HCT116 (cell line): ENCODE results near the gene GPX7. TPM values are rescaled to one million over a fixed set of nuclear protein-coding genes. Genes with fewer than 3 reads are reported as not detected.

Experiments
- ATAC-seq: fragments of 200-7000 bp; cut with Tn5 transposase; 2 replicates; pipeline ENCODE4 v1.9.1; 2020; ENCODE audit warnings: mild to moderate bottlenecking, moderate library complexity
- BruUV-seq: library from RNA; stranded (reverse); fragments of 400-500 nt; replicated peaks from 2 replicates; lab custom pipeline; 2021; lab: Mats Ljungman, UMichigan
- CTCF ChIA-PET: fragments of 300-600 bp; sonication (Branson Sonifier 250); formaldehyde crosslinking; loops from one replicate; lab custom pipeline; 2021; ENCODE audit warnings: antibody characterized with exemption; lab: Charles Lee
- POLR2A ChIA-PET: fragments of 300-600, 350-600 bp; sonication (Branson Sonifier 250); formaldehyde crosslinking; loops from one replicate; lab custom pipeline; 2021; ENCODE audit warnings: antibody characterized with exemption; lab: Charles Lee
- RAD21 ChIA-PET, 2 experiments: fragments of 300-600 bp; sonication (Branson Sonifier 250); formaldehyde crosslinking; loops; one replicate each; lab custom pipeline; 2023; ENCODE audit warnings: low total read pairs in 2 of 2; ENCODE audit not compliant: uncharacterized antibody in 2 of 2, unreplicated experiment in 2 of 2, low non-redundant PET in 1 of 2; lab: Charles Lee
- DNase-seq: peaks from one replicate; pipeline ENCODE4 v3.0.0-alpha.2; 2010; ENCODE audit warnings: low read depth, low spot score
- H2AFZ ChIP-seq: fragments of 200-600 bp; shearing (Covaris generic), sonication (generic); 2 replicates; pipeline ENCODE4 v1.6.1; 2017; ENCODE audit warnings: low read depth, mixed run types, mixed read lengths, antibody characterized with exemption, low read length; ENCODE audit not compliant: poor library complexity, severe bottlenecking
- H3K27ac ChIP-seq: 2 replicates; pipeline ENCODE4 v1.5.1; 2012; ENCODE audit warnings: low read depth, low read length
- H3K27me3 ChIP-seq: fragments of 200-600 bp; sonication (generic); 2 replicates; pipeline ENCODE4 v1.6.1; 2016; ENCODE audit warnings: mixed run types, low read length, mixed read lengths; ENCODE audit not compliant: insufficient read depth
- H3K36me3 ChIP-seq, 2 experiments: fragments of 200-500 bp in 1 of 2; fragments of 200-600 bp in 1 of 2; sonication (Bioruptor generic) in 1 of 2; sonication (generic) in 1 of 2; 2 replicates each; pipeline versions ENCODE4 v1.5.1 to v1.6.1; 2014 to 2016; ENCODE audit warnings: low read length in 2 of 2, inconsistent platforms in 1 of 2, mixed read lengths in 1 of 2, mixed run types in 1 of 2; ENCODE audit not compliant: insufficient read depth in 2 of 2, control insufficient read depth in 1 of 2
- H3K4me1 ChIP-seq, 2 experiments: fragments of 200-600 bp in 1 of 2; sonication (generic) in 1 of 2; 2 replicates each; pipeline versions ENCODE4 v1.5.1 to v1.6.1; 2012 to 2017; ENCODE audit warnings: low read length in 2 of 2, inconsistent platforms in 1 of 2, mild to moderate bottlenecking in 1 of 2, mixed read lengths in 1 of 2, mixed run types in 1 of 2, moderate library complexity in 1 of 2; ENCODE audit not compliant: insufficient read depth in 2 of 2, control insufficient read depth in 1 of 2
- H3K4me2 ChIP-seq: fragments of 200-600 bp; sonication (generic); 2 replicates; pipeline ENCODE4 v1.6.1; 2017; ENCODE audit warnings: mixed run types, low read length, mixed read lengths
- H3K4me3 ChIP-seq, 2 experiments: fragments of 200-600 bp in 1 of 2; sonication (generic) in 1 of 2; replicated peaks in 1 of 2; 2 replicates each; pipeline ENCODE4 v1.5.1; 2011 to 2016; ENCODE audit warnings: low read length in 2 of 2, control low read depth in 1 of 2, low read depth in 1 of 2, mild to moderate bottlenecking in 1 of 2, mixed read lengths in 1 of 2, mixed run types in 1 of 2
- H3K79me2 ChIP-seq: fragments of 200-600 bp; sonication (generic); 2 replicates; pipeline ENCODE4 v1.6.1; 2017; ENCODE audit warnings: mild to moderate bottlenecking, mixed run types, low read length, moderate library complexity, mixed read lengths; ENCODE audit not compliant: insufficient read depth
- H3K9ac ChIP-seq: fragments of 200-600 bp; sonication (generic); 2 replicates; pipeline ENCODE4 v1.6.1; 2016; ENCODE audit warnings: low read length, mixed read lengths
- H3K9me2 ChIP-seq: fragments of 200-600 bp; sonication (generic), shearing (Covaris generic); 2 replicates; pipeline ENCODE4 v1.6.1; 2017; ENCODE audit warnings: mixed run types, mild to moderate bottlenecking, moderate library complexity; ENCODE audit not compliant: insufficient read depth
- H3K9me3 ChIP-seq, 2 experiments: fragments of 200-500 bp in 1 of 2; fragments of 200-600 bp in 1 of 2; sonication (Bioruptor generic) in 1 of 2; sonication (generic) in 1 of 2; 2 replicates each; pipeline ENCODE4 v1.6.1; 2014 to 2017; ENCODE audit warnings: low read length in 2 of 2, mixed read lengths in 2 of 2, inconsistent platforms in 1 of 2, low read depth in 1 of 2, mild to moderate bottlenecking in 1 of 2, mixed run types in 1 of 2, moderate library complexity in 1 of 2; ENCODE audit not compliant: control insufficient read depth in 1 of 2, insufficient read depth in 1 of 2
- H4K20me1 ChIP-seq: fragments of 200-600 bp; sonication (generic), shearing (Covaris generic); 2 replicates; pipeline ENCODE4 v1.6.1; 2017; ENCODE audit warnings: mixed run types, mild to moderate bottlenecking, moderate library complexity; ENCODE audit not compliant: insufficient read depth
- CBX3 ChIP-seq: IDR thresholded peaks from 2 replicates; pipeline ENCODE4 v1.6.1; 2012; ENCODE audit warnings: low read depth
- CEBPB ChIP-seq: IDR thresholded peaks from 2 replicates; pipeline ENCODE4 v1.6.1; 2012; ENCODE audit warnings: low read depth
- CTCF ChIP-seq, 3 experiments: fragments of 200-600 bp in 1 of 3; sonication (generic) in 1 of 3; IDR thresholded peaks in 2 of 3; conservative IDR thresholded peaks in 1 of 3; 2 replicates each; pipeline ENCODE4 v1.5.1; 2012 to 2017; ENCODE audit warnings: low read depth in 2 of 3, low read length in 2 of 3, antibody characterized with exemption in 1 of 3, borderline replicate concordance in 1 of 3, control low read depth in 1 of 3, mild to moderate bottlenecking in 1 of 3, mixed read lengths in 1 of 3, mixed run types in 1 of 3, moderate library complexity in 1 of 3; ENCODE audit not compliant: insufficient read depth in 1 of 3
- EGR1 ChIP-seq: IDR thresholded peaks from 2 replicates; pipeline ENCODE4 v1.6.1; 2012; ENCODE audit warnings: low read depth
- EZH2 ChIP-seq: fragments of 200-600 bp; sonication (generic); IDR thresholded peaks from 2 replicates; pipeline ENCODE4 v1.6.1; 2017; ENCODE audit warnings: antibody characterized with exemption, mixed run types
- EZH2phosphoT487 ChIP-seq: fragments of 200-600 bp; IDR thresholded peaks from 2 replicates; pipeline ENCODE4 v1.6.1; 2018; ENCODE audit warnings: antibody characterized with exemption, borderline replicate concordance
- FOSL1 ChIP-seq: IDR thresholded peaks from 2 replicates; pipeline ENCODE4 v1.6.1; 2012; ENCODE audit warnings: low read depth
- JUND ChIP-seq: IDR thresholded peaks from 2 replicates; pipeline ENCODE4 v1.6.1; 2012
- POLR2AphosphoS5 ChIP-seq: IDR thresholded peaks from 2 replicates; pipeline ENCODE4 v1.6.1; 2011; ENCODE audit warnings: mild to moderate bottlenecking, low read depth, low read length, moderate library complexity
- REST ChIP-seq: IDR thresholded peaks from 2 replicates; pipeline ENCODE4 v1.6.1; 2012; ENCODE audit warnings: low read depth
- SP1 ChIP-seq: IDR thresholded peaks from 2 replicates; pipeline ENCODE4 v1.6.1; 2012; ENCODE audit warnings: low read depth
- SRF ChIP-seq: IDR thresholded peaks from 2 replicates; pipeline ENCODE4 v1.6.1; 2012; ENCODE audit warnings: low read depth
- TCF7L2 ChIP-seq: IDR thresholded peaks from 2 replicates; pipeline ENCODE4 v1.7.0; 2011; ENCODE audit warnings: borderline replicate concordance, inconsistent platforms; ENCODE audit not compliant: insufficient read depth, insufficient read length; ENCODE audit errors: extremely low read depth
- YY1 ChIP-seq: IDR thresholded peaks from 2 replicates; pipeline ENCODE4 v1.6.1; 2011; ENCODE audit warnings: low read length, low read depth, moderate library complexity, mild to moderate bottlenecking; ENCODE audit not compliant: insufficient replicate concordance; ENCODE audit errors: extremely low read depth
- ZBTB33 ChIP-seq: IDR thresholded peaks from 2 replicates; pipeline ENCODE4 v1.6.1; 2011; ENCODE audit warnings: mild to moderate bottlenecking, low read length, moderate library complexity; ENCODE audit not compliant: insufficient replicate concordance; ENCODE audit errors: extremely low read depth
- ZNF274 ChIP-seq: fragments of 200-500 bp; sonication (Bioruptor generic); IDR thresholded peaks from 2 replicates; pipeline ENCODE4 v1.6.1; 2014; ENCODE audit warnings: mild to moderate bottlenecking, low read depth, low read length, inconsistent platforms
- intact Hi-C: fragments of 100-400 bp; cut with micrococcal nuclease; formaldehyde crosslinking; loops from 2 replicates; pipeline ENCODE4 v1.10.0; 2022
- total RNA-seq: library from RNA; stranded (reverse); gene quantifications from one replicate; pipeline ENCODE4 v1.2.1, GENCODE V29; 2021; ENCODE audit not compliant: unreplicated experiment
- TF ChIP-seq, protein P1 (sequence below): IDR thresholded peaks from 2 replicates; pipeline ENCODE4 v1.6.1; 2012
- TF ChIP-seq, protein P2 (sequence below): IDR thresholded peaks from 2 replicates; pipeline ENCODE4 v1.6.1; 2012

Gene GPX7
- total RNA-seq, 1 experiment from 2014 or later, result not detected

DNA sequence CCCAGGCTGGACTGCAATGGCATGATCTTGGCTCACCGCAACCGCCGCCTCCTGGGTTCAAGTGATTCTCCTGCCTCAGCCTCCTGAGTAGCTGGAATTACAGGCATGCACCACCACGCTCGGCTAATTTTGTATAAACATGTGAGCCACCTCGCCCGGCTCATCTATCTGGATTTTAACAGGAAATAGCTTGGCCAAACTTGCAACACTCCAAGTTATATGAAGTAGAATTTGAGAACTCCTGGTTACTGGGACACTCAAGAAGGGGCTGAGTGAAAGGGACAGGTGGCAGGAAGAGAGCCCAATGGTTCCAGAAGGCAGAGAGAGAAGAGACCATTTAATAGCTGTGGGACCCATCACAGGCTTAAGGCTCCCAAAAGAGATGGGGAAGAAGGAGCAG lies 2.9 kb upstream of the GPX7 start:
- H3K36me3 ChIP-seq, result no peaks in the 10 kb centered on the region
- H3K4me2 ChIP-seq, result no peak overlapping the region
- no peaks in the 10 kb centered on the region for H3K9me3 ChIP-seq
- no peaks in the 10 kb centered on the region for H3K4me1 ChIP-seq
- H2AFZ ChIP-seq, result no peak overlapping the region
- TF ChIP-seq ZNF274 (no peak), SRF (no peak), YY1 (no peak), TCF7L2 (no peak), CBX3 (no peak), SP1 (no peak), EZH2 (no peak), JUND (no peak), CEBPB (no peak), FOSL1 (no peak), CTCF (IDR thresholded peaks at IDR 0.05 in 2 of 3, conservative IDR thresholded peaks at IDR 0.05 in 1 of 3; ENCODE audit: borderline replicate concordance in 1 of 3, insufficient read depth in 1 of 3, low read depth in 2 of 3, low read length in 2 of 3) (no peak), ZBTB33 (no peak), POLR2AphosphoS5 (no peak), REST (no peak), EGR1 (no peak), EZH2phosphoT487 (no peak)
- TF ChIP-seq, protein P1, sequence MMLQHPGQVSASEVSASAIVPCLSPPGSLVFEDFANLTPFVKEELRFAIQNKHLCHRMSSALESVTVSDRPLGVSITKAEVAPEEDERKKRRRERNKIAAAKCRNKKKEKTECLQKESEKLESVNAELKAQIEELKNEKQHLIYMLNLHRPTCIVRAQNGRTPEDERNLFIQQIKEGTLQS, result no peak
- TF ChIP-seq, protein P2, sequence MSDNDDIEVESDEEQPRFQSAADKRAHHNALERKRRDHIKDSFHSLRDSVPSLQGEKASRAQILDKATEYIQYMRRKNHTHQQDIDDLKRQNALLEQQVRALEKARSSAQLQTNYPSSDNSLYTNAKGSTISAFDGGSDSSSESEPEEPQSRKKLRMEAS, result no peak
- TF ChIP-seq, all 23 proteins: peak for 0
- POLR2A ChIA-PET, result no interaction called here
- Histone ChIP-seq H4K20me1 (no peaks in the 10 kb centered on the region), H3K27ac (no peak overlapping the region), H3K79me2 (no peaks in the 10 kb centered on the region), H3K9me2 (no peaks in the 10 kb centered on the region), H3K27me3 (no peaks in the 10 kb centered on the region), H3K9ac (no peak overlapping the region), H3K4me3 (no peak overlapping the region)
- CTCF ChIA-PET, result no interaction called here
- DNase-seq (no peak), ATAC-seq (no peak)
- intact Hi-C loops, result no loop called here
- BruUV-seq, result no TSS peak
- RAD21 ChIA-PET, result no interaction called here
